Measurements from ENCODE around the gene ETV3. TPM values are rescaled to one million over a fixed set of nuclear protein-coding genes. Genes with fewer than 3 reads are reported as not detected.

The ETV3 gene
- total RNA-seq, 4 donors from 2014 or later = 28.8 to 48.3 (median 32.5) TPM

- TF ChIP-seq, protein P1, sequence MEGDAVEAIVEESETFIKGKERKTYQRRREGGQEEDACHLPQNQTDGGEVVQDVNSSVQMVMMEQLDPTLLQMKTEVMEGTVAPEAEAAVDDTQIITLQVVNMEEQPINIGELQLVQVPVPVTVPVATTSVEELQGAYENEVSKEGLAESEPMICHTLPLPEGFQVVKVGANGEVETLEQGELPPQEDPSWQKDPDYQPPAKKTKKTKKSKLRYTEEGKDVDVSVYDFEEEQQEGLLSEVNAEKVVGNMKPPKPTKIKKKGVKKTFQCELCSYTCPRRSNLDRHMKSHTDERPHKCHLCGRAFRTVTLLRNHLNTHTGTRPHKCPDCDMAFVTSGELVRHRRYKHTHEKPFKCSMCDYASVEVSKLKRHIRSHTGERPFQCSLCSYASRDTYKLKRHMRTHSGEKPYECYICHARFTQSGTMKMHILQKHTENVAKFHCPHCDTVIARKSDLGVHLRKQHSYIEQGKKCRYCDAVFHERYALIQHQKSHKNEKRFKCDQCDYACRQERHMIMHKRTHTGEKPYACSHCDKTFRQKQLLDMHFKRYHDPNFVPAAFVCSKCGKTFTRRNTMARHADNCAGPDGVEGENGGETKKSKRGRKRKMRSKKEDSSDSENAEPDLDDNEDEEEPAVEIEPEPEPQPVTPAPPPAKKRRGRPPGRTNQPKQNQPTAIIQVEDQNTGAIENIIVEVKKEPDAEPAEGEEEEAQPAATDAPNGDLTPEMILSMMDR (IDR thresholded peaks at IDR 0.05) = no peak
- ATAC-seq (ENCODE audit: low FRiP score) (no peak), DNase-seq (ENCODE audit: low spot score) (no peak)
Measured at GRCh38 chr1:157132616-157133167, 5.5 kb downstream of the ETV3 start.

DNA sequence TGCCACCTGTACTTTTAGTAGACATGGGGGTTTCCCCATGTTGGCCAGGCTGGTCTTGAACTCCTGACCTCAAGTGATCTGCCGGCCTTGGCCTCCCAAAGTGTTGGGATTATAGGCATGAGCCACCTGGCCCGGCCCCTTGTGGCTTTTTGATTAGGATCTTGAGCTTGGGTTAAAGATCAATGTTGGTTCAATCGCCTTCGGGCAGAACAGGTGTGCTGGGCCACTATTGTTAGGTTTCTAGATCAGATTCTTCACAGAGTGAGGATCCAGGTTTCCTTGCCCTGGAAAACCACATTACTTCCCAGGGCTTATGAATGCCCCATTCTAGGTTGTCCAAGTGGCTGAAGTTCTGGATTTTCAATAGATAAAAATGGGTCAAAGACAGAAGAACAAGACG, 6.1 kb downstream of the ETV3 start:
- TF ChIP-seq, protein P1 (IDR thresholded peaks at IDR 0.05) = no peak
- ATAC-seq (ENCODE audit: low FRiP score) (no peak), DNase-seq (ENCODE audit: low spot score) (no peak)

GRCh38 chr1:157131281-157131680, 6.9 kb downstream of the ETV3 start:
- DNase-seq (ENCODE audit: low spot score) = no peak
- ATAC-seq (ENCODE audit: low FRiP score) = no peak
- TF ChIP-seq, protein P1 (IDR thresholded peaks at IDR 0.05) = no peak

GRCh38 chr1:157124855-157125254, 13.3 kb downstream of the ETV3 start:
- TF ChIP-seq, protein P1 (IDR thresholded peaks at IDR 0.05) = no peak
- DNase-seq (ENCODE audit: low spot score) = no peak
- ATAC-seq (ENCODE audit: low FRiP score) = no peak

GRCh38 chr1:157119448-157119847, 18.7 kb downstream of the ETV3 start:
- TF ChIP-seq, protein P1 (IDR thresholded peaks at IDR 0.05) = no peak
- DNase-seq (ENCODE audit: low spot score) (no peak), ATAC-seq (ENCODE audit: low FRiP score) (no peak)

- DNase-seq (ENCODE audit: low spot score) (no peak), ATAC-seq (ENCODE audit: low FRiP score) (no peak)
- TF ChIP-seq, protein P1 (IDR thresholded peaks at IDR 0.05) = no peak
Measured at GRCh38 chr1:157119008-157119407, 19.2 kb downstream of the ETV3 start.

DNA sequence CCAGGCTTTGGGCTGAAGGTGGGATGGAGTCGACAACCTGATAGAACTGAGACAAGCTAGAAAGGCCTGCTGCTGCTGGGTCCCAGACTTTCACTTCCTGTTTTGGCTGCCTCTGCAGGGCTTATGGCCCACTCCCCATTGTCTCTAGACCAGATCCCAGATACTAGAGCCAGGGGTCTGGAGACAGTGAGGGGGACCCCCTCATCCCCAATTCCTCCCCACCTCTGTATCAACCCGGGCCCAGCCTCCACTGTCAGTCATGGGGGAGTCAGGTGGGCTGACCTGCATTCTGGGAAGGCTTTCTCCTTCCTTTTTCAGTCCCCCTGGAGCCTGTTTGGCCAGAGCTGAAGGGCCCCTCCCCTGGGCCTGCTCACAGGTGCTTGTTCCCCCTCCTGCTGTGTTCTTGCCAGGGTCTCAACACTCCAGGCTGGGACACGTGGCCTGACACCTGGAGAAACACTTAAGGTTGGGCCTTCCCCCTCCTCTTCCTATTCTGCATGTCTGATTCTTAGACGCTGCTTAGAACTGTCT, 20.6 kb downstream of the ETV3 start:
- DNase-seq (ENCODE audit: low spot score) (no peak), ATAC-seq (ENCODE audit: low FRiP score) (no peak)
- TF ChIP-seq, protein P1 (IDR thresholded peaks at IDR 0.05) = no peak

Measured in omental fat pad (tissue), 4 donors.